GM12878 (cell line): Measurements from ENCODE around the gene DTNA. TPM values are rescaled to one million over a fixed set of nuclear protein-coding genes. Genes with fewer than 3 reads are reported as not detected.

Source experiments
- ATAC-seq: fragments of 200-7000 bp; cut with Tn5 transposase; 3 replicates; pipeline ENCODE4 v1.9.1; 2020; ENCODE audit warnings: mild to moderate bottlenecking, moderate library complexity
- BruUV-seq: library from RNA; stranded (reverse); fragments of 400-500 nt; replicated peaks from 2 replicates; lab custom pipeline; 2021; lab: Mats Ljungman, UMichigan
- CTCF ChIA-PET: fragments of 300-600 bp; sonication (Branson Sonifier 250); formaldehyde crosslinking; extraction: SDS; loops from one replicate; lab custom pipeline; 2021; ENCODE audit warnings: inconsistent platforms; lab: Yijun Ruan, JAX
- POLR2A ChIA-PET: fragments of 350-600 bp; formaldehyde crosslinking; extraction: SDS; loops from one replicate; lab custom pipeline; 2021; ENCODE audit warnings: inconsistent platforms; lab: Charles Lee
- RAD21 ChIA-PET: fragments of 300-600 bp; sonication (Branson Sonifier 250); formaldehyde crosslinking; loops from one replicate; lab custom pipeline; 2023; ENCODE audit warnings: antibody characterized with exemption; ENCODE audit not compliant: unreplicated experiment; lab: Charles Lee
- SMC1A ChIA-PET: fragments of 300-600 bp; sonication (Branson Sonifier 250); formaldehyde crosslinking; loops from one replicate; lab custom pipeline; 2023; ENCODE audit not compliant: unreplicated experiment, uncharacterized antibody; lab: Charles Lee
- DNase-seq: peaks from one replicate; pipeline ENCODE4 v3.0.0-alpha.2; 2011; ENCODE audit warnings: low read depth, low spot score
- FAIRE-seq: peaks from 3 replicates; lab custom pipeline; 2011; peaks lifted over from hg19 to GRCh38; lab: Jason Lieb, UNC
- H2AFZ ChIP-seq: 2 replicates; pipeline ENCODE4 v1.6.0; 2011; ENCODE audit warnings: low read depth, low read length, control low read depth; ENCODE audit not compliant: control insufficient read depth
- H3K27ac ChIP-seq: 2 replicates; pipeline ENCODE4 v1.5.1; 2011; ENCODE audit warnings: control low read depth; ENCODE audit not compliant: control insufficient read depth, insufficient read depth
- H3K27me3 ChIP-seq, 2 experiments: replicated peaks in 1 of 2; 2 replicates each; pipeline versions ENCODE4 v1.6.0 to v1.6.1; 2011; ENCODE audit warnings: low read length in 1 of 2; ENCODE audit not compliant: control insufficient read depth in 2 of 2, insufficient read depth in 2 of 2
- H3K36me3 ChIP-seq, 2 experiments: 2 replicates each; pipeline ENCODE4 v1.5.1; 2011; ENCODE audit warnings: low read length in 1 of 2; ENCODE audit not compliant: control insufficient read depth in 2 of 2, insufficient read depth in 2 of 2
- H3K4me1 ChIP-seq: 2 replicates; pipeline ENCODE4 v1.6.1; 2011; ENCODE audit warnings: mild to moderate bottlenecking, low read length, moderate library complexity, mixed read lengths; ENCODE audit not compliant: control insufficient read depth, insufficient read depth
- H3K4me2 ChIP-seq: 2 replicates; pipeline ENCODE4 v1.6.0; 2011; ENCODE audit warnings: control low read depth; ENCODE audit not compliant: control insufficient read depth, insufficient read depth
- H3K4me3 ChIP-seq: fragments of 200-600 bp; sonication (generic); 2 replicates; pipeline ENCODE4 v1.5.1; 2016
- H3K79me2 ChIP-seq: 2 replicates; pipeline ENCODE4 v1.6.0; 2011; ENCODE audit warnings: low read length; ENCODE audit not compliant: control insufficient read depth, insufficient read depth
- H3K9ac ChIP-seq: 2 replicates; pipeline ENCODE4 v1.8.0; 2011; ENCODE audit warnings: low read length, control low read depth, mixed read lengths; ENCODE audit not compliant: control insufficient read depth, insufficient read depth
- H3K9me3 ChIP-seq: replicated peaks from 3 replicates; pipeline ENCODE4 v1.5.1; 2011; ENCODE audit warnings: mild to moderate bottlenecking, low read length; ENCODE audit not compliant: control insufficient read depth, insufficient read depth
- H4K20me1 ChIP-seq: 2 replicates; pipeline ENCODE4 v1.6.0; 2011; ENCODE audit not compliant: control insufficient read depth, insufficient read depth
- CBX3 ChIP-seq: fragments of 200-600 bp; sonication (generic); IDR thresholded peaks from 2 replicates; pipeline ENCODE4 v1.6.1; 2016; ENCODE audit warnings: low read depth, borderline replicate concordance
- FOS ChIP-seq: IDR thresholded peaks from 3 replicates; pipeline ENCODE4 v1.6.1; 2011; ENCODE audit warnings: borderline replicate concordance; ENCODE audit not compliant: insufficient read length; ENCODE audit errors: extremely low read depth
- HCFC1 ChIP-seq: fragments of 150-350 bp; IDR thresholded peaks from 2 replicates; pipeline ENCODE4 v1.6.1; 2014; ENCODE audit warnings: low read length
- NR2C1 ChIP-seq: fragments of 450-650 bp; IDR thresholded peaks from 2 replicates; pipeline ENCODE4 v1.6.1; 2017; ENCODE audit warnings: antibody characterized with exemption, mild to moderate bottlenecking, moderate library complexity
- NR2C2 ChIP-seq: IDR thresholded peaks from 2 replicates; pipeline ENCODE4 v1.6.1; 2011; ENCODE audit warnings: borderline replicate concordance, low read depth; ENCODE audit not compliant: control insufficient read depth, insufficient read length
- RUNX3 ChIP-seq: IDR thresholded peaks from 2 replicates; pipeline ENCODE4 v1.6.1; 2012; ENCODE audit warnings: low read length, inconsistent platforms
- SIX5 ChIP-seq: IDR thresholded peaks from 2 replicates; pipeline ENCODE4 v1.6.1; 2011; ENCODE audit warnings: mild to moderate bottlenecking, low read depth, low read length, moderate library complexity; ENCODE audit not compliant: severe bottlenecking
- SPI1 ChIP-seq: IDR thresholded peaks from 2 replicates; pipeline ENCODE4 v1.6.1; 2011; ENCODE audit warnings: low read depth, mild to moderate bottlenecking, low read length, moderate library complexity, borderline replicate concordance; ENCODE audit not compliant: insufficient read depth
- SUPT20H ChIP-seq: IDR thresholded peaks from 2 replicates; pipeline ENCODE4 v1.6.1; 2011; ENCODE audit warnings: low read depth, mild to moderate bottlenecking, low read length, moderate library complexity, borderline replicate concordance; ENCODE audit not compliant: control insufficient read depth
- WGBS: methylation state at CpG from one replicate; pipeline ENCODE4 v1.1.6; 2016; ENCODE audit warnings: low lambda C conversion rate; ENCODE audit not compliant: insufficient replicate concordance, insufficient coverage; ENCODE audit errors: missing lambda C conversion rate; 5-methylcytosine and 5-hydroxymethylcytosine counted together
- in situ Hi-C: fragments of 300-500 bp; cut with MboI; formaldehyde crosslinking; loops from 9 replicates; pipeline ENCODE4 v1.14.3; 2018; ENCODE audit warnings: mixed read lengths
- intact Hi-C: fragments of 100-400 bp; cut with micrococcal nuclease; formaldehyde crosslinking; loops from one replicate; pipeline ENCODE4 v1.14.2; 2022; ENCODE audit not compliant: unreplicated experiment
- polyA plus RNA-seq, 11 experiments: library from polyadenylated mRNA; depleted of rRNA in 4 of 11; unstranded in 6 of 11; stranded (reverse) in 5 of 11; fragments of >200 nt; fragmentation: Nextera tagmentation in 4 of 11; fragmentation: Illumina TruSeq in 1 of 11; extraction: Ambion mirVana in 4 of 11; extraction: Trizol in 1 of 11; gene quantifications; 1 replicate in 1 of 11; 2 replicates in 10 of 11; pipeline versions ENCODE4 v1.2.1 to v1.2.3, GENCODE V29; 2011 to 2016; ENCODE audit warnings: inconsistent platforms in 2 of 11, missing spikeins in 2 of 11, low read depth in 1 of 11
- total RNA-seq, 4 experiments: library from RNA; depleted of rRNA in 3 of 4; stranded (reverse); fragments of >200 nt in 3 of 4; fragmentation: Illumina TruSeq in 1 of 4; extraction: Trizol in 1 of 4; gene quantifications; 2 replicates each; pipeline versions ENCODE4 v1.2.1 to v1.2.3, GENCODE V29; 2013 to 2021
- TF ChIP-seq, protein P1 (sequence below): IDR thresholded peaks from 2 replicates; pipeline ENCODE4 v1.6.1; 2012; ENCODE audit warnings: low read depth, low read length, improper control_type of control experiment
- TF ChIP-seq, protein P2 (sequence below): IDR thresholded peaks from 2 replicates; pipeline ENCODE4 v1.6.1; 2011; ENCODE audit warnings: borderline replicate concordance, low read depth, mild to moderate bottlenecking, moderate library complexity, low read length; ENCODE audit not compliant: insufficient read depth, poor library complexity, severe bottlenecking

Gene DTNA
- total and polyA plus RNA-seq, 10 of the 15 experiments (the other 5 are each of a cell fraction or from before 2014, with no cell fraction given) = 0.26 to 8.6 (median 0.53) TPM

GRCh38 chr18:34816183-34816582, 106.1 kb downstream of the DTNA start:
- H3K4me2 ChIP-seq = no peak overlapping the region

DNA sequence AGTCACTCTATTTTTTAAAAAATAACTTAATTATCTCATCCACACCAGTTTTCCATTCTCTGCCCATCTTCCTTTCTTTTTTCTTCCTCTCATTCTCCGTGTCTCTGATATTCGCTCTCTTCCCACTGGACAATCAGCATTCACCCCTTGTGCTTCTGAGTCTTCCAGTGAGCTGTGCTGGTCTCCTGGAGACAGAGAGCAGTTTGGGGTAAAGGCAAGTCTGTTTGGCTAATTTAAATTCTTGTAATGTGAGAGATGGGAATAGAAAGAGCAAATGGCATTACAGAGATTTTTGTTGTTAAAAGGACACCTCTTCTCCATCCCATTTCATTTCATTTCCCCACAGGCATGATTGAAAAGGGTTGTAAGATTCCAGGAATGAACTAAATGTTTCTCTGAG, 107.5 kb downstream of the DTNA start:
- Histone ChIP-seq H3K9ac (no peak overlapping the region), H3K27ac (no peak overlapping the region), H3K4me2 (no peak overlapping the region), H4K20me1 (no peaks in the 10 kb centered on the region), H3K4me3 (no peak overlapping the region), H2AFZ (no peak overlapping the region), H3K4me1 (no peaks in the 10 kb centered on the region), H3K79me2 (no peaks in the 10 kb centered on the region), H3K36me3 (no peaks in the 10 kb centered on the region), H3K27me3 (no peaks in the 10 kb centered on the region; a peak in 1 of 4 replicates), H3K9me3 (no peaks in the 10 kb centered on the region)
- SMC1A ChIA-PET = interaction anchor here (1.2 kb wide), 1 partner anchor 25 kb away, joined by 3 read pairs; no protein-coding TSS in a partner anchor
- FAIRE-seq (no peak), ATAC-seq (no peak), DNase-seq (no peak)
- TF ChIP-seq SUPT20H = no peak
- TF ChIP-seq SIX5 = no peak
- TF ChIP-seq SPI1 = no peak
- no peak for TF ChIP-seq FOS
- TF ChIP-seq, protein P1, sequence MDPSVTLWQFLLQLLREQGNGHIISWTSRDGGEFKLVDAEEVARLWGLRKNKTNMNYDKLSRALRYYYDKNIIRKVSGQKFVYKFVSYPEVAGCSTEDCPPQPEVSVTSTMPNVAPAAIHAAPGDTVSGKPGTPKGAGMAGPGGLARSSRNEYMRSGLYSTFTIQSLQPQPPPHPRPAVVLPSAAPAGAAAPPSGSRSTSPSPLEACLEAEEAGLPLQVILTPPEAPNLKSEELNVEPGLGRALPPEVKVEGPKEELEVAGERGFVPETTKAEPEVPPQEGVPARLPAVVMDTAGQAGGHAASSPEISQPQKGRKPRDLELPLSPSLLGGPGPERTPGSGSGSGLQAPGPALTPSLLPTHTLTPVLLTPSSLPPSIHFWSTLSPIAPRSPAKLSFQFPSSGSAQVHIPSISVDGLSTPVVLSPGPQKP = no peak
- TF ChIP-seq, protein P2, sequence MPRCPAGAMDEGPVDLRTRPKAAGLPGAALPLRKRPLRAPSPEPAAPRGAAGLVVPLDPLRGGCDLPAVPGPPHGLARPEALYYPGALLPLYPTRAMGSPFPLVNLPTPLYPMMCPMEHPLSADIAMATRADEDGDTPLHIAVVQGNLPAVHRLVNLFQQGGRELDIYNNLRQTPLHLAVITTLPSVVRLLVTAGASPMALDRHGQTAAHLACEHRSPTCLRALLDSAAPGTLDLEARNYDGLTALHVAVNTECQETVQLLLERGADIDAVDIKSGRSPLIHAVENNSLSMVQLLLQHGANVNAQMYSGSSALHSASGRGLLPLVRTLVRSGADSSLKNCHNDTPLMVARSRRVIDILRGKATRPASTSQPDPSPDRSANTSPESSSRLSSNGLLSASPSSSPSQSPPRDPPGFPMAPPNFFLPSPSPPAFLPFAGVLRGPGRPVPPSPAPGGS = no peak
- no peak for TF ChIP-seq HCFC1
- intact Hi-C loops (no loop called here), in situ Hi-C loops (no loop called here)
- RAD21 ChIA-PET = no interaction called here
- CTCF ChIA-PET = interaction anchor here (1.5 kb wide), 1 partner anchor 10 kb away, joined by 4 read pairs; no protein-coding TSS in a partner anchor
- POLR2A ChIA-PET = no interaction called here
- 30% methylated on average over 2 of the region's 2 CpGs for WGBS
- no TSS peak for BruUV-seq

More at GRCh38 chr18:34816183-34816582, 106.1 kb downstream of the DTNA start:
- ChIA-PET RAD21 (no interaction called here), SMC1A (no interaction called here), POLR2A (no interaction called here), CTCF (interaction anchor here (1.0 kb wide), 1 partner anchor 16 kb away, joined by 3 read pairs; no protein-coding TSS in a partner anchor)
- ATAC-seq = no peak
- DNase-seq = no peak
- Histone ChIP-seq H3K79me2 (no peaks in the 10 kb centered on the region), H2AFZ (no peak overlapping the region), H3K27me3 (no peaks in the 10 kb centered on the region), H4K20me1 (no peaks in the 10 kb centered on the region), H3K9ac (no peak overlapping the region), H3K9me3 (no peaks in the 10 kb centered on the region), H3K4me3 (no peak overlapping the region), H3K36me3 (no peaks in the 10 kb centered on the region), H3K27ac (no peak overlapping the region), H3K4me1 (no peaks in the 10 kb centered on the region)
- in situ Hi-C loops (no loop called here), intact Hi-C loops (no loop called here)
- BruUV-seq = no TSS peak
- WGBS = 65% methylated on average over 6 of the region's 6 CpGs
- FAIRE-seq = no peak
- no peak for TF ChIP-seq RUNX3
- TF ChIP-seq NR2C1 = no peak
- no peak for TF ChIP-seq NR2C2
- no peak for TF ChIP-seq CBX3
- no peak for TF ChIP-seq SUPT20H
